Neural cell (in vitro differentiated cells): ENCODE data around the gene PAX1. TPM values are rescaled to one million over a fixed set of nuclear protein-coding genes. Genes with fewer than 3 reads are reported as not detected.
A peak's percentile ranks its signal among the peaks of the same experiment; 100 is the strongest.

Experiments used
- H2AFZ ChIP-seq: fragments of 200-600, 300-800 bp; sonication (generic), shearing (Covaris generic); 2 replicates; pipeline ENCODE4 v1.6.0; 2014; ENCODE audit warnings: low read depth, mild to moderate bottlenecking, antibody characterized with exemption, low read length, moderate library complexity
- H3F3A ChIP-seq: fragments of 200-600 bp; shearing (Covaris generic); 2 replicates; pipeline ENCODE4 v1.6.1; 2016; ENCODE audit warnings: mild to moderate bottlenecking, moderate library complexity, mixed read lengths, antibody characterized with exemption, low read length; ENCODE audit not compliant: insufficient read depth, poor library complexity, severe bottlenecking
- H3K27ac ChIP-seq: fragments of 200-600, 300-800 bp; sonication (generic), shearing (Covaris generic); 2 replicates; pipeline ENCODE4 v1.5.1; 2014; ENCODE audit warnings: mild to moderate bottlenecking, low read length, moderate library complexity
- H3K27me3 ChIP-seq: fragments of 300-800, 200-600 bp; sonication (generic), shearing (Covaris generic); 2 replicates; pipeline ENCODE4 v1.6.0; 2014; ENCODE audit warnings: mild to moderate bottlenecking, low read depth, low read length, moderate library complexity; ENCODE audit not compliant: insufficient read depth
- H3K36me3 ChIP-seq: fragments of 300-800, 200-600 bp; sonication (generic), shearing (Covaris generic); 2 replicates; pipeline ENCODE4 v1.5.1; 2014; ENCODE audit warnings: mild to moderate bottlenecking, antibody characterized with exemption, low read length, moderate library complexity; ENCODE audit not compliant: insufficient read depth
- H3K4me2 ChIP-seq: fragments of 300-800, 200-600 bp; sonication (generic), shearing (Covaris generic); 2 replicates; pipeline ENCODE4 v1.6.0; 2014; ENCODE audit warnings: mild to moderate bottlenecking, low read length
- H3K4me3 ChIP-seq: fragments of 300-800, 200-600 bp; sonication (generic), shearing (Covaris generic); 2 replicates; pipeline ENCODE4 v1.5.1; 2014; ENCODE audit warnings: mild to moderate bottlenecking, low read length, moderate library complexity
- H3K79me2 ChIP-seq: fragments of 200-600 bp; shearing (Covaris generic); replicated peaks from 2 replicates; pipeline ENCODE4 v1.6.0; 2014; ENCODE audit warnings: mild to moderate bottlenecking, low read length, moderate library complexity; ENCODE audit not compliant: insufficient read depth
- H3K9ac ChIP-seq: fragments of 300-800, 200-600 bp; sonication (generic), shearing (Covaris generic); 2 replicates; pipeline ENCODE4 v1.6.1; 2016; ENCODE audit warnings: mild to moderate bottlenecking, low read length, mixed read lengths
- H3K9me2 ChIP-seq: fragments of 200-600 bp; shearing (Covaris generic); 2 replicates; pipeline ENCODE4 v1.6.1; 2016; ENCODE audit warnings: mild to moderate bottlenecking, low read length, mixed read lengths; ENCODE audit not compliant: insufficient read depth
- H3K9me3 ChIP-seq: fragments of 200-600, 300-800 bp; sonication (generic), shearing (Covaris generic); 2 replicates; pipeline ENCODE4 v1.6.1; 2016; ENCODE audit warnings: mild to moderate bottlenecking, mixed run types, low read length, moderate library complexity, mixed read lengths
- H4K20me1 ChIP-seq: fragments of 200-600 bp; shearing (Covaris generic); 2 replicates; pipeline ENCODE4 v1.6.1; 2016; ENCODE audit warnings: mild to moderate bottlenecking, mixed run types; ENCODE audit not compliant: insufficient read depth
- CTCF ChIP-seq: fragments of 450-650 bp; IDR thresholded peaks from 2 replicates; pipeline ENCODE4 v1.5.1; 2014; ENCODE audit warnings: antibody characterized with exemption, mild to moderate bottlenecking, moderate library complexity; ENCODE audit not compliant: poor library complexity, severe bottlenecking
- EP300 ChIP-seq: fragments of 450-650 bp; conservative IDR thresholded peaks from 2 replicates; pipeline ENCODE4 v1.6.1; 2014; ENCODE audit warnings: antibody characterized with exemption, mild to moderate bottlenecking, moderate library complexity; ENCODE audit not compliant: poor library complexity, severe bottlenecking
- EZH2 ChIP-seq: fragments of 200-600, 300-800 bp; shearing (Covaris generic), sonication (generic); IDR thresholded peaks from 2 replicates; pipeline ENCODE4 v1.6.1; 2014; ENCODE audit warnings: antibody characterized with exemption, low read length, borderline replicate concordance, mild to moderate bottlenecking; ENCODE audit not compliant: insufficient read depth, poor library complexity, severe bottlenecking
- POLR2AphosphoS5 ChIP-seq: IDR thresholded peaks from 2 replicates; pipeline ENCODE4 v1.6.1; 2012
- RAD21 ChIP-seq: fragments of 450-650 bp; conservative IDR thresholded peaks from 2 replicates; pipeline ENCODE4 v1.6.1; 2014; ENCODE audit warnings: antibody characterized with exemption, mild to moderate bottlenecking, moderate library complexity
- REST ChIP-seq: IDR thresholded peaks from 2 replicates; pipeline ENCODE4 v1.6.1; 2012; ENCODE audit warnings: borderline replicate concordance
- polyA plus RNA-seq: library from polyadenylated mRNA; depleted of rRNA; stranded (reverse); fragments of >200 nt; gene quantifications from 2 replicates; pipeline ENCODE4 v1.2.3, GENCODE V29; 2014

Gene PAX1
- polyA plus RNA-seq, 1 donor from 2014 or later, result not detected

DNA sequence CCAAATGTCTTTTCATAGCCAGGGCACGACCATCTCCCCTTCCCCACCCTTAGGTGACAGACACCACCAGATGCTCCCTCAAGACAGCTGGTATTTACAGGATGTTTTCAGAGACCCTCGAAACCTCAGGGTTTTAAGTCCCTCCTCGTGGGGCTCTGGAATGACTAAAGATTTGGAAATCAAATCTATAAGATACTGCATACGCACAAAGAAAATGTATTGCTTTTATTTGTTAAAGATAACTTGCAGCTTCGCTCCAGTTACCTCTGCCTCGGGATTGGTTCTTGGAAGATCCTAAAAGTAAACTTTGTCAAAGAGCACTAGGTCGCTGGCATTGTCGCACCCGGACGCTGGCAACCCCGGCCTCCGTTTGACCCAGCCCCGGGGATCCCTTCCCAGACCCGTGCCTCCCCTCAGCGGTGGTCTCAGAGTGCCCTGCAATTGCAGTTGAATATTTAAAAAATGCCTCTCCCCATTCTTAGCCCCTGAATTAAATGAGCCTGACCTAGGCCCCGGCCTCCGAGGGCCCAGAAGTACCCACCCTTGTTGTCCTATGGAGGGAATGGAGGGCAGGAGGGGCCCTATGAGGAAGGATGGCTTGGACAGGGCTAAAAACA, 7.1 kb downstream of the PAX1 start:
- no peaks in the 10 kb centered on the region for H3K36me3 ChIP-seq
- H4K20me1 ChIP-seq, result no peaks in the 10 kb centered on the region
- H3K27me3 ChIP-seq, result peaks cover 99% of the 10 kb centered on the region
- no peaks in the 10 kb centered on the region for H3K9me2 ChIP-seq
- no peak overlapping the region for H3K4me3 ChIP-seq
- no peaks in the 10 kb centered on the region for H3K9me3 ChIP-seq
- no peaks in the 10 kb centered on the region for H3K79me2 ChIP-seq
- no peak overlapping the region for H3K27ac ChIP-seq
- no peak overlapping the region for H3K4me2 ChIP-seq
- H2AFZ ChIP-seq, result no peak overlapping the region
- no peaks in the 10 kb centered on the region for H3F3A ChIP-seq
- no peak overlapping the region for H3K9ac ChIP-seq
- TF ChIP-seq RAD21 (no peak), CTCF (no peak), POLR2AphosphoS5 (no peak)

- no peaks in the 10 kb centered on the region for H4K20me1 ChIP-seq
- TF ChIP-seq RAD21 (no peak), CTCF (no peak), EP300 (no peak), POLR2AphosphoS5 (no peak)
Observed at GRCh38 chr20:21713470-21713869, 8.0 kb downstream of the PAX1 start.

GRCh38 chr20:21713901-21714296, 8.4 kb downstream of the PAX1 start:
- H3K79me2 ChIP-seq, result no peaks in the 10 kb centered on the region
- H3K27ac ChIP-seq, result no peak overlapping the region
- peaks cover 99% of the 10 kb centered on the region for H3K27me3 ChIP-seq
- no peaks in the 10 kb centered on the region for H3K36me3 ChIP-seq
- no peaks in the 10 kb centered on the region for H3F3A ChIP-seq
- no peak overlapping the region for H3K9ac ChIP-seq
- no peak overlapping the region for H2AFZ ChIP-seq
- H3K4me2 ChIP-seq, result no peak overlapping the region
- H3K4me3 ChIP-seq, result no peak overlapping the region
- H4K20me1 ChIP-seq, result no peaks in the 10 kb centered on the region
- H3K9me2 ChIP-seq, result no peaks in the 10 kb centered on the region
- TF ChIP-seq EZH2, result peak; percentile 95
- no peak for TF ChIP-seq REST
- TF ChIP-seq EP300, result no peak
- TF ChIP-seq POLR2AphosphoS5, result peak; percentile 4
- H3K9me3 ChIP-seq, result no peaks in the 10 kb centered on the region

More at GRCh38 chr20:21713470-21713869, 8.0 kb downstream of the PAX1 start:
- Histone ChIP-seq H3K4me3 (no peak overlapping the region), H3K9ac (no peak overlapping the region), H2AFZ (no peak overlapping the region), H3K27me3 (peaks cover 99% of the 10 kb centered on the region), H3K79me2 (no peaks in the 10 kb centered on the region), H3K4me2 (no peak overlapping the region), H3F3A (no peaks in the 10 kb centered on the region), H3K9me2 (no peaks in the 10 kb centered on the region), H3K9me3 (no peaks in the 10 kb centered on the region), H3K27ac (no peak overlapping the region), H3K36me3 (no peaks in the 10 kb centered on the region)
